ENCODE data around the gene TAS2R39. TPM values are rescaled to one million over a fixed set of nuclear protein-coding genes. Genes with fewer than 3 reads are reported as not detected.
A peak's percentile ranks its signal among the peaks of the same experiment; 100 is the strongest.

Gene TAS2R39
- total RNA-seq, 1 donor from 2014 or later = not detected

DNA sequence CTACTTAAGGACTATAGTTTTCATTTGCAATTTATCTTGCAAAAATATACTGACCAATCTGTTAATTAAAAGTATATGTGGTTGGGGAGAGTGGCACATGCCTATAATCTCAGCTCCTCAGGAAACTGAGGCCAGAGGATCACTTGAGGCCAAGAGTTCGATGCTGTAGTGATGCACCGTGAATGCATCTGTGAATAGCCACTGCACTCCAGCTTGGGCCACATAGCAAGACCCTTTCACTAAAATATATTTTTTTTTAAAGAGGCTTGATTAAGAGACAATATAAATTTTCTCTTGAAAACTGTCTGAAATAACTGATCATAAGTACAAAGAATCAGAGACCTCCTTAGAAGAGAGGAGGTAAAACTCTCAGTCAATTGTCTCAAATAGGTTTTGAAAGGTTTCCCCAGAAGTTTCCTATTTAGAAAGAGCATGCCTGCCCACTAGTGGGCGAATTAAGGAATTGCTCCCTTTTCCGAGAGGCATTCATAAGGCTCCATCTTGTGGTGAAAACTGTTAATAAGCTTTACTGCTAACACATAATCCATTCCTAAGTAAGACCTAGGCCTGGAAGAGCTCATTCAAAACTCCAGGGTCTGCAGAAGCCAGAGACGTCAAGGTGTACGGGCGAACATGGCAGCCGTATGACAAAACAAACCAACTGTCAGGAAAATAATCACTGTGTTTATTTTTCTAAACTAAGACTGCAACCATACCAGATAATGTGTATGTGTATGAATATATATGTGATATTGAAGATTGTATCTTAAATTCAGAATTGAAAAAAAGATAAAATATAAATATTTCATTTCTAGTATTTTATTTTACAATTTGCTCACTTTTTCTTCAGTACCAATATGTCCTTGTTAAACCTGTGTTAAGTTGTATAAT lies 31.8 kb downstream of the TAS2R39 start:
- peaks cover 16% of the 10 kb centered on the region for H3K4me1 Mint-ChIP-seq
- H3K27me3 Mint-ChIP-seq = peaks cover 2% of the 10 kb centered on the region
- DNase-seq (no peak), ATAC-seq (ENCODE audit: low read depth) (peak; percentile 97)
- H3K4me3 Mint-ChIP-seq = no peak overlapping the region
- peaks cover 10% of the 10 kb centered on the region for H3K9me3 Mint-ChIP-seq
- H3K36me3 Mint-ChIP-seq (ENCODE audit: low read depth) = no peaks in the 10 kb centered on the region
- ChIA-PET CTCF (interaction anchor here (0.6 to 8.3 kb wide), 51 partner anchors 9 to 611 kb away, joined by 3 to 519 read pairs (median 5); partner anchors contain the start of genes OR9A2 and TAS2R39), POLR2A (interaction anchor here (0.9 to 1.7 kb wide), 6 partner anchors 12 to 212 kb away, joined by 4 to 10 read pairs (median 6); partner anchors contain the start of gene CASP2)
- intact Hi-C loops (cut with micrococcal nuclease) = loop anchor here (1.0 to 2.0 kb wide), 7 partner anchors 130 to 610 kb away; no protein-coding TSS in a partner anchor
- TF ChIP-seq, protein P1, sequence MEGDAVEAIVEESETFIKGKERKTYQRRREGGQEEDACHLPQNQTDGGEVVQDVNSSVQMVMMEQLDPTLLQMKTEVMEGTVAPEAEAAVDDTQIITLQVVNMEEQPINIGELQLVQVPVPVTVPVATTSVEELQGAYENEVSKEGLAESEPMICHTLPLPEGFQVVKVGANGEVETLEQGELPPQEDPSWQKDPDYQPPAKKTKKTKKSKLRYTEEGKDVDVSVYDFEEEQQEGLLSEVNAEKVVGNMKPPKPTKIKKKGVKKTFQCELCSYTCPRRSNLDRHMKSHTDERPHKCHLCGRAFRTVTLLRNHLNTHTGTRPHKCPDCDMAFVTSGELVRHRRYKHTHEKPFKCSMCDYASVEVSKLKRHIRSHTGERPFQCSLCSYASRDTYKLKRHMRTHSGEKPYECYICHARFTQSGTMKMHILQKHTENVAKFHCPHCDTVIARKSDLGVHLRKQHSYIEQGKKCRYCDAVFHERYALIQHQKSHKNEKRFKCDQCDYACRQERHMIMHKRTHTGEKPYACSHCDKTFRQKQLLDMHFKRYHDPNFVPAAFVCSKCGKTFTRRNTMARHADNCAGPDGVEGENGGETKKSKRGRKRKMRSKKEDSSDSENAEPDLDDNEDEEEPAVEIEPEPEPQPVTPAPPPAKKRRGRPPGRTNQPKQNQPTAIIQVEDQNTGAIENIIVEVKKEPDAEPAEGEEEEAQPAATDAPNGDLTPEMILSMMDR (IDR thresholded peaks at IDR 0.05) = peak; percentile 99
- H3K27ac Mint-ChIP-seq = no peak overlapping the region

DNA sequence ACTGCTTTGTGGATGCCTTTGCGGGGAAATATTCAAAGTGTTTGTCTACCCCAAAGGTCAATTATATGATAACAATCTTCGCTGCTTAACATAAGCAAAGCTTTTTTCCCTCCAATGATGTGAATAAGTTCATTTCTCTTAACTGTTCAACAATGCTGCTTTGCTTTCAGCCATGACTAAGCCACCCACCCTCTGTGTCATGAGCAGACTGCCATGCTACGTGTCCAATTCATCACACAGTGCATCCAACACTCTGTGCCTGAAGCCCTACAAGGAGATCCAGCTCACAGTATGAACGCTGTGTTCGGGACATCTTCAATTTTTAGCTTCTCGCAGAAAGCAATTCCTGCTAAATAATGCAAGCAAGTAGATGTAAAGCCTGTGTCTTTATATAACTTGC lies 32.9 kb downstream of the TAS2R39 start:
- DNase-seq (no peak), ATAC-seq (ENCODE audit: low read depth) (no peak)
- CTCF ChIA-PET = interaction anchor here (1.0 to 8.3 kb wide), 12 partner anchors 10 to 612 kb away, joined by 3 to 519 read pairs (median 8); partner anchors contain the start of gene TAS2R39
- Mint-ChIP-seq H3K9me3 (peaks cover 10% of the 10 kb centered on the region), H3K27me3 (peaks cover 2% of the 10 kb centered on the region), H3K27ac (no peak overlapping the region), H3K36me3 (ENCODE audit: low read depth) (no peaks in the 10 kb centered on the region), H3K4me1 (peaks cover 16% of the 10 kb centered on the region), H3K4me3 (no peak overlapping the region)
- TF ChIP-seq, protein P1 (IDR thresholded peaks at IDR 0.05) = no peak
- intact Hi-C loops (cut with micrococcal nuclease) = no loop called here
- POLR2A ChIA-PET = no interaction called here

DNA sequence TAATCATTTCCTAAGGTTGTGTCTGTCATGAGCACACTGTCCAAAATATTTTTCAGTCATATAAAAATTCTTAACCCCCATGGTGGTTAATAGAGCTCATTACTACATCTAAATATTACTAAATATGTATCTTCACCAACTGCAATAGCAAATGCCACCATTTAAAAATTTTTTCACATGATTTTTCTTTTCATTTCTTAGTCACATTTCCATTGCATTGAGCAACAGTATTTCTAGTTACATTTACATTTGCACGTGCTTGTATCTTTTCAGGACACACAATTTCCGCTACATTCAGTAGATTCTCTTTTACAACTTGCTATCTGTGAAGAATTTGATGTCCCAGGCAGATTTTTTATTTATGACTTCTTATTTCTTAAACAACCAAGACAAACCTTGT lies 33.5 kb downstream of the TAS2R39 start:
- H3K36me3 Mint-ChIP-seq (ENCODE audit: low read depth) = no peaks in the 10 kb centered on the region

DNA sequence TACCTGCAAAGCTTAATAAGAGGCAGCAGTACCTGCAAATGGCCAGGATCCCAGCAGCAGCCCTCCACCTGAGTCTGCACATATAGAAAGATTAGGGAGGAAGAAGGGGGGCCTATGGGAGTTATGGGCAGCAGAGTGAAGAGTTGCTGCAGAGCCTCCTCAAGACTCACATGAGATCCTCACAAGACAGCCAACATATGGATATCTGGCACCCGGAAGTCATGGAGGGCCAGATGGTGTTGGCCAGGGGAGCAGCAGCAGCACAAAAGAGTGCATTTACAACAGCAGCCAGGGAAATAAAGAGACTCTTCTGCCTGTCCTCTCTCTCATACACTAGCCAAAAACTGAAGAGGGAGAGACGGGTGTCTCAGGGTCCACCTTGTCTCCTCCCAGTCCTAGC lies 34.6 kb downstream of the TAS2R39 start:
- no peak for ATAC-seq (ENCODE audit: low read depth)
- H3K4me3 Mint-ChIP-seq = no peak overlapping the region
- H3K9me3 Mint-ChIP-seq = peaks cover 7% of the 10 kb centered on the region
- no peak overlapping the region for H3K27ac Mint-ChIP-seq
- DNase-seq = no peak
- POLR2A ChIA-PET = no interaction called here
- TF ChIP-seq, protein P1 (IDR thresholded peaks at IDR 0.05) = no peak
- CTCF ChIA-PET = interaction anchor here (1.9 to 8.3 kb wide), 2 partner anchors 209 to 614 kb away, joined by 8 to 519 read pairs; no protein-coding TSS in a partner anchor
- peaks cover 16% of the 10 kb centered on the region for H3K4me1 Mint-ChIP-seq
- no peaks in the 10 kb centered on the region for H3K36me3 Mint-ChIP-seq (ENCODE audit: low read depth)
- intact Hi-C loops (cut with micrococcal nuclease) = no loop called here
- H3K27me3 Mint-ChIP-seq = peaks cover 10% of the 10 kb centered on the region

More for the DNA sequence above, 33.5 kb downstream of the TAS2R39 start:
- ATAC-seq (ENCODE audit: low read depth) (no peak), DNase-seq (no peak)
- TF ChIP-seq, protein P1 (IDR thresholded peaks at IDR 0.05) = no peak
- H3K27me3 Mint-ChIP-seq = peaks cover 2% of the 10 kb centered on the region
- H3K4me3 Mint-ChIP-seq = no peak overlapping the region
- peaks cover 10% of the 10 kb centered on the region for H3K9me3 Mint-ChIP-seq
- no peak overlapping the region for H3K27ac Mint-ChIP-seq
- H3K4me1 Mint-ChIP-seq = peaks cover 16% of the 10 kb centered on the region
- intact Hi-C loops (cut with micrococcal nuclease) = no loop called here
- POLR2A ChIA-PET = no interaction called here
- CTCF ChIA-PET = interaction anchor here (1.0 to 8.3 kb wide), 6 partner anchors 15 to 613 kb away, joined by 3 to 519 read pairs (median 9); no protein-coding TSS in a partner anchor

DNA sequence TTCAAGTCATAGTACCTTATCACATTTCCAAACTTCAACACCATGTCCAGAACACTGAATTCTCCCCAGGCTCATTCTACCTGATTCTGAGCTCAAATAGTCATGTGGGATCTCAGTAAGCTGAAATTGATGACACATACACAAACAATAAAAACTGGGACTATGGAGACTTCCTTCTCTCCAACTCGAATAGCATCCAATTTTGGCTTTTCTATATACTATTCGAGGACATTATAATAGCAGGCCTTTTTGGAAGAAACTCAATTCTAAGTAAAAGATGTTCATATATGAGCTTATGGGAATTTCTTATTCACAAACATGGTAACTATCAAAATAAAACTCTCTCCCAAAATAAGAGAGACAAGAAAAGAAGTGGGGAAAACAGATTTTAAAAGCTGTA lies 38.1 kb downstream of the TAS2R39 start:
- intact Hi-C loops (cut with micrococcal nuclease) = no loop called here
- peaks cover 16% of the 10 kb centered on the region for H3K27me3 Mint-ChIP-seq
- H3K27ac Mint-ChIP-seq = no peak overlapping the region
- H3K4me3 Mint-ChIP-seq = no peak overlapping the region
- ChIA-PET CTCF (interaction anchor here (1.1 to 8.3 kb wide), 4 partner anchors 19 to 686 kb away, joined by 3 to 519 read pairs (median 7); no protein-coding TSS in a partner anchor), POLR2A (no interaction called here)
- no peaks in the 10 kb centered on the region for H3K4me1 Mint-ChIP-seq
- no peak for ATAC-seq (ENCODE audit: low read depth)
- TF ChIP-seq, protein P1 (IDR thresholded peaks at IDR 0.05) = no peak
- DNase-seq = no peak
- H3K9me3 Mint-ChIP-seq = no peaks in the 10 kb centered on the region
- no peaks in the 10 kb centered on the region for H3K36me3 Mint-ChIP-seq (ENCODE audit: low read depth)
